Peyer's patch (tissue), 4 donors: ENCODE data around the gene EYS.

Source experiments
- CTCF ChIP-seq, 6 experiments: fragments of 450-650 bp in 4 of 6; fragments of 200-600 bp in 2 of 6; sonication (generic) in 1 of 6; IDR thresholded peaks; one replicate each; pipeline ENCODE4 v1.5.1; 2017 to 2019; ENCODE audit warnings: antibody characterized with exemption in 6 of 6, mild to moderate bottlenecking in 3 of 6, moderate library complexity in 1 of 6
- POLR2A ChIP-seq, 2 donors: fragments of 450-650 bp; IDR thresholded peaks; one replicate each; pipeline ENCODE4 v1.5.1; 2017; ENCODE audit warnings: antibody characterized with exemption in 2 of 2, mild to moderate bottlenecking in 2 of 2, moderate library complexity in 2 of 2

- no peak for TF ChIP-seq CTCF (IDR thresholded peaks at IDR 0.05)
- no peak for TF ChIP-seq POLR2A (IDR thresholded peaks at IDR 0.05)
Observed at GRCh38 chr6:63795826-63796225, 1911.2 kb downstream of the EYS start.
